Spleen (tissue), 11 donors: ENCODE measurements around the gene RAPGEF6. TPM values are rescaled to one million over a fixed set of nuclear protein-coding genes. Genes with fewer than 3 reads are reported as not detected.

Experiments
- DNase-seq: peaks from one replicate; pipeline ENCODE4 v3.0.0-alpha.2; 2020
- H3K27ac ChIP-seq, 8 donors: fragments of 200-600 bp; sonication (generic) in 7 of 8; 1 replicate in 4 of 8; 2 replicates in 4 of 8; pipeline versions ENCODE4 v1.5.0 to v1.8.0; 2016 to 2021; ENCODE audit warnings: inconsistent platforms in 4 of 8, mild to moderate bottlenecking in 4 of 8, moderate library complexity in 1 of 8
- H3K27me3 ChIP-seq, 7 donors: fragments of 200-600 bp; sonication (generic) in 6 of 7; replicated peaks in 1 of 7; 1 replicate in 4 of 7; 2 replicates in 3 of 7; pipeline versions ENCODE4 v1.5.0 to v1.8.0; 2016 to 2021; ENCODE audit warnings: inconsistent platforms in 3 of 7, mild to moderate bottlenecking in 1 of 7
- H3K36me3 ChIP-seq, 6 donors: fragments of 200-600 bp; sonication (generic) in 5 of 6; 1 replicate in 4 of 6; 2 replicates in 2 of 6; pipeline versions ENCODE4 v1.5.0 to v1.8.0; 2016 to 2021; ENCODE audit warnings: inconsistent platforms in 2 of 6
- H3K4me1 ChIP-seq, 6 donors: fragments of 200-600 bp; sonication (generic) in 5 of 6; 1 replicate in 3 of 6; 2 replicates in 3 of 6; pipeline versions ENCODE4 v1.5.0 to v1.8.0; 2016 to 2021; ENCODE audit warnings: inconsistent platforms in 3 of 6
- H3K4me3 ChIP-seq, 8 donors: fragments of 200-600 bp; sonication (generic) in 7 of 8; 1 replicate in 4 of 8; 2 replicates in 4 of 8; pipeline versions ENCODE4 v1.5.0 to v1.8.0; 2016 to 2021; ENCODE audit warnings: inconsistent platforms in 4 of 8, mild to moderate bottlenecking in 4 of 8, moderate library complexity in 2 of 8
- H3K9me3 ChIP-seq, 8 donors: fragments of 200-600 bp; sonication (generic) in 7 of 8; 1 replicate in 4 of 8; 2 replicates in 4 of 8; pipeline versions ENCODE4 v1.5.0 to v1.8.0; 2016 to 2021; ENCODE audit warnings: inconsistent platforms in 4 of 8
- CTCF ChIP-seq, 11 experiments: fragments of 200-600 bp in 7 of 11; fragments of 450-650 bp in 4 of 11; sonication (generic) in 4 of 11; IDR thresholded peaks in 8 of 11; conservative IDR thresholded peaks in 3 of 11; 1 replicate in 7 of 11; 2 replicates in 4 of 11; pipeline versions ENCODE4 v1.4.0 to v1.8.0; 2016 to 2021; ENCODE audit warnings: antibody characterized with exemption in 11 of 11, inconsistent platforms in 4 of 11, mild to moderate bottlenecking in 1 of 11
- POLR2A ChIP-seq, 3 donors: fragments of 450-650 bp; IDR thresholded peaks; one replicate each; pipeline ENCODE4 v1.5.1; 2017; ENCODE audit warnings: antibody characterized with exemption in 3 of 3, mild to moderate bottlenecking in 1 of 3
- POLR2AphosphoS5 ChIP-seq, 3 donors: sonication (generic); formaldehyde crosslinking; IDR thresholded peaks; one replicate each; pipeline ENCODE4 v1.5.1; 2017; ENCODE audit warnings: antibody characterized with exemption in 3 of 3
- WGBS, 5 donors: extraction: QIAGEN DNeasy Blood & Tissue Kit in 3 of 5; methylation state at CpG; one replicate each; pipeline versions ENCODE4 v1.1.5 to v1.1.7; 2013 to 2018; 5-methylcytosine and 5-hydroxymethylcytosine counted together
- intact Hi-C: fragments of 100-400 bp; cut with DNase I; formaldehyde crosslinking; loops from one replicate; pipeline ENCODE4 v1.15.0; 2023; ENCODE audit warnings: low total_unique reads
- polyA plus RNA-seq, 3 donors: library from polyadenylated mRNA; stranded (reverse); fragments of 200-250 nt; gene quantifications; one replicate each; pipeline ENCODE4 v1.2.1, GENCODE V29; 2013
- total RNA-seq, 7 donors: library from RNA; depleted of rRNA in 3 of 7; stranded (reverse); fragments of >200 nt in 3 of 7; fragmentation: NEBNext Ultra II Directional in 4 of 7; extraction: Animal tissue kit (Norgen Biotek cat#: 25700) in 4 of 7; gene quantifications; one replicate each; pipeline versions ENCODE4 v1.1.0 to v1.2.1, GENCODE V29; 2016 to 2021
- donor health status: healthy with polysubstance abuse.
- donor health status: DM: no; HTN: no; CAD: no; lungs with moderate emphysema.
- donor health status: DM: no; HTN: no; CAD: no.
- donor health status: Bipolar disorder and iron deficiency.
- donor health status: healthy.
- donor health status: DM: no; HTN: no; CAD: no.
- donor health status: DM: yes; HTN: yes; CAD: no.

The RAPGEF6 gene
- total and polyA plus RNA-seq, 10 donors, result 3.8 to 56.4 (median 43.2) TPM

GRCh38 chr5:131610198-131611063 is 24.6 kb downstream of the RAPGEF6 start:
- Histone ChIP-seq H3K36me3 (no peaks in the 10 kb centered on the region), H3K27me3 (no peaks in the 10 kb centered on the region), H3K4me1 (peaks cover 0 to 52% (median 16%) of the 10 kb centered on the region in 6 donors), H3K27ac (no peak overlapping the region), H3K9me3 (no peaks in the 10 kb centered on the region), H3K4me3 (no peak overlapping the region)
- TF ChIP-seq CTCF (IDR thresholded peaks at IDR 0.05 in 8 of 11, conservative IDR thresholded peaks at IDR 0.05 in 3 of 11), result no peak
- TF ChIP-seq POLR2A (IDR thresholded peaks at IDR 0.05), result no peak
- TF ChIP-seq POLR2AphosphoS5 (IDR thresholded peaks at IDR 0.05), result no peak
- 92 to 97% (median 94%) methylated on average over 6 of the region's 6 CpGs for WGBS, 5 donors
- intact Hi-C loops, result no loop called here
- DNase-seq, result no peak

- DNase-seq, result no peak
- TF ChIP-seq POLR2AphosphoS5 (IDR thresholded peaks at IDR 0.05), result no peak
- no peak for TF ChIP-seq POLR2A (IDR thresholded peaks at IDR 0.05)
- no peak for TF ChIP-seq CTCF (IDR thresholded peaks at IDR 0.05 in 8 of 11, conservative IDR thresholded peaks at IDR 0.05 in 3 of 11)
- Histone ChIP-seq H3K4me3 (no peak overlapping the region), H3K4me1 (peaks cover 0 to 52% (median 17%) of the 10 kb centered on the region in 6 donors), H3K36me3 (no peaks in the 10 kb centered on the region), H3K27me3 (no peaks in the 10 kb centered on the region), H3K27ac (no peak overlapping the region), H3K9me3 (no peaks in the 10 kb centered on the region)
- WGBS, 5 donors, result 92 to 100% (median 95%) methylated on average over 1 of the region's 1 CpG
- intact Hi-C loops, result no loop called here
Observed at GRCh38 chr5:131609774-131610173, 25.3 kb downstream of the RAPGEF6 start.

GRCh38 chr5:131608597-131608996 is 26.4 kb downstream of the RAPGEF6 start:
- no peak for DNase-seq
- no peak overlapping the region for H3K27ac ChIP-seq
- TF ChIP-seq POLR2A (IDR thresholded peaks at IDR 0.05) (no peak), POLR2AphosphoS5 (IDR thresholded peaks at IDR 0.05) (no peak), CTCF (IDR thresholded peaks at IDR 0.05 in 8 of 11, conservative IDR thresholded peaks at IDR 0.05 in 3 of 11) (no peak)
- H3K27me3 ChIP-seq, result no peaks in the 10 kb centered on the region
- H3K9me3 ChIP-seq, result no peaks in the 10 kb centered on the region
- no peak overlapping the region for H3K4me3 ChIP-seq
- peaks cover 0 to 52% (median 17%) of the 10 kb centered on the region in 6 donors for H3K4me1 ChIP-seq
- intact Hi-C loops, result no loop called here
- H3K36me3 ChIP-seq, result peaks cover 0 to 3% (median 0%) of the 10 kb centered on the region in 6 donors
- WGBS, 5 donors, result 60 to 71% (median 66%) methylated on average over 5 of the region's 5 CpGs

- TF ChIP-seq POLR2A (IDR thresholded peaks at IDR 0.05) (no peak), CTCF (IDR thresholded peaks at IDR 0.05 in 8 of 11, conservative IDR thresholded peaks at IDR 0.05 in 3 of 11) (no peak), POLR2AphosphoS5 (IDR thresholded peaks at IDR 0.05) (no peak)
- intact Hi-C loops, result no loop called here
- H3K4me3 ChIP-seq, result no peak overlapping the region
- peaks cover 0 to 8% (median under 1%) of the 10 kb centered on the region in 6 donors for H3K36me3 ChIP-seq
- no peak for DNase-seq
- peaks cover 0 to 52% (median 17%) of the 10 kb centered on the region in 6 donors for H3K4me1 ChIP-seq
- H3K27me3 ChIP-seq, result no peaks in the 10 kb centered on the region
- H3K9me3 ChIP-seq, result no peaks in the 10 kb centered on the region
- H3K27ac ChIP-seq, result no peak overlapping the region
- WGBS, 5 donors, result 75 to 82% (median 81%) methylated on average over 4 of the region's 4 CpGs
Observed at GRCh38 chr5:131607903-131608540, 27.0 kb downstream of the RAPGEF6 start.
